Measurements from ENCODE around the gene WASF2.

DNA sequence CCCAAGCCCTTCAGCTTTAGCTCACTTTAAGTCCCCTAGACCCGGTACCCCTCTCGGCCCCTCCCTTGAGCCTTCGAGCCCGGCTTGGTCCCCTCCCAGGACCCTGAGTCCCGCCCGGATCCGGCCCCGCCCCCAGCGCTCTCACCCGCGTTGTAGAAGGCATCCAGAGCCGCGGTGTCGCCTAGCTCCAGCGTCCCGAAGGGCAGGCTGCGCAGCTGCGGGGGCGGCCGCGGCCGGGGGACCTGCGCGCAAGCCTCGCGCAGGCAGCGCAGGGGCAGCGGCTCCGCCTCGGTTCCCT lies 123.9 kb downstream of the WASF2 start:
- TF ChIP-seq EZH2 (IDR thresholded peaks at IDR 0.05) = no peak
- TF ChIP-seq POLR2AphosphoS5 (IDR thresholded peaks at IDR 0.05; ENCODE audit: borderline replicate concordance, low read depth, low read length) = no peak
- TF ChIP-seq FOXP2 (optimal IDR thresholded peaks at IDR 0.05; ENCODE audit: control extremely low read depth, extremely low read length, insufficient read depth) = no peak

Data from SK-N-MC (cell line).